GM10266 (cell line): ENCODE measurements around the gene SIL1.

Experiments
- DNase-seq: peaks from one replicate; pipeline ENCODE4 v3.0.0; 2012; ENCODE audit errors: extremely low spot score
- CTCF ChIP-seq: IDR thresholded peaks from 2 replicates; pipeline ENCODE4 v1.5.1; 2012; ENCODE audit warnings: mild to moderate bottlenecking, low read depth; ENCODE audit not compliant: control insufficient read depth, insufficient read depth; ENCODE audit errors: missing control alignments

SIL1 gene

DNA sequence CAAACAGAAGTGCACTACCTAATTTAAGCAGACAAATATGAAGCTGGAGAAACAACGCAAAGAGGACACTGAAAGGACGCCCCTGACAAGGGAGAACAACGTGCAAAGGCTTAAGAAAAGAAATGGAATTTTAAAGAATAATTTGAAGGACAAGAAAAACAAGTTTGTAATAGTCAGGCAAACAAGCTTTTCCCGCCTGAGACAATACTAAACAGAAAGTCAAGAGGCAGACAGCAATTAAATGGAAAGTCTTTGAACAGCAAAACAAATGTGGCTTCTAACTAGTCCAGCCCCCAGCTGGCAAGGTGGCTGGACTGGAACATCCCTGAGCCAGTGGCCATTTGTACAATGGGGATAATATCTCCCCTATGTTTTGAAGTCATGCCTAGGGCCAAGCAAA lies 63.3 kb downstream of the SIL1 start:
- no peak for TF ChIP-seq CTCF
- no peak for DNase-seq

DNA sequence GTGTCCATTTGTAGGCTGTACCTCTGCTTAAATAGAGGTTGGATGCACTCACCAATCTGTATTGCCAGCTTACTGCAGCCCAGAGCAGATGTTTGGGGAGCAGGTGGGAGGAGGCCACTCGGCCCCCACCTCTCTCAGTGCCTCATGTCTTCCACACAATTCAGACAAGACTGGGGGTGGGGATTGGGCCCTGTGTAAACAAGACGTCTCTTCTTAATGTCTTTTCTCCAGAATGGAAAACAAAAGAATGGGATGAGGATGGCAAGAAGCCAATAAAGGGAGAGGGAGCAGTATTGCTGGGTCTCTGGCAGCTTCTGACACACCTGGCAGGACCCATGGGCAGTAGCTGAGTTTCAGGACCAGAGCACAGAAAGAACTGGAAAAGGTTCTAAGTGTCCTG lies 64.9 kb downstream of the SIL1 start:
- TF ChIP-seq CTCF: no peak
- no peak for DNase-seq

- no peak for DNase-seq
- TF ChIP-seq CTCF: no peak
These were observed 65.7 kb downstream of the SIL1 start for GRCh38 chr5:139132515-139132914.

DNA sequence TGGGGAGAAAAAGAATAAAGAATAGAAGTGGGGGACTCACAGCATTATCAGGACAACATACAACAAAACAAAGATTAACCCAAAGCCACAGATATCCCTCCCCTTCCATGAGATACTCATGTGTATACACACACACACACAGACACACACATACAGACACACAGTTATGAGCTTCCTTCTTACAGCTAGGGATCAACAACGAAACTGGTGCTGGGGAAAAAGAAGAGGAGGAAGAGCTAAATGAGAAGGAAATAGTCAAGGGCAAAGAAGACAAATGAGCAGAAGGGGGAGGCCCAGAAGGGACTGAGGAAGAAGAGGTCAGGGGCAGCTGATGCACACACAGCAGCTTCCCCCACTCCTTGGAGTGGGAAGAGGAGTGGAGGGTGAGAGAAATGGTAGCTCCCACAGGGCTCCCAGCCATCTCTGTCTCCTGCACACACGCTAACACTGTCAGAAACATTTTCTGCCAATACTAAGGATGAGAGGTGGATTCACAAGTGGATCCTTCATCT lies 66.2 kb downstream of the SIL1 start:
- no peak for TF ChIP-seq CTCF
- no peak for DNase-seq

- TF ChIP-seq CTCF: no peak
- no peak for DNase-seq
These were observed 66.7 kb downstream of the SIL1 start for GRCh38 chr5:139131465-139131864.

GRCh38 chr5:139131062-139131461 lies 67.1 kb downstream of the SIL1 start:
- TF ChIP-seq CTCF: no peak
- no peak for DNase-seq

DNA sequence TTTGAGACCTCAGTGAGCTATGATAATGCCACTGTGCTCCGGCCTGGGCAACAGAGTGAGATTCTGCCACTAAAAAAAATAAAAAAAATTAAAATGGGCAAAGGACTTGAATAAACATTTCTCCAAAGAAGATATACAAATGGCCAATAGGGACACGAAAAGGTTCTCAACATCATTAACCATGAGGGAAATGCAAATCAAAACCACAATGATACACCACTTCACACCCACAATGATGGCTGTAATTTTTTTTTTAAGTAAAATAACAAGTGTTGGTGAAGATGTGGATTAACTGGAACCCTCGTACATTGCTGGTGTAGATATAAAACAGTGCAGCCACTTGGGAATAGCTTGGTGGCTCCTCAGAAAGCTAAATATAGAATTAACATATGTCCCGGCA lies 68.0 kb downstream of the SIL1 start:
- no peak for DNase-seq
- TF ChIP-seq CTCF: no peak
